Activated B cell treated with CpG ODN at 0.5 μM for 24 hours (primary cell): Measurements from ENCODE around the gene CRHBP. TPM values are rescaled to one million over a fixed set of nuclear protein-coding genes. Genes with fewer than 3 reads are reported as not detected.
"Not testable (repeated sequence)": the region's sequence is repeated elsewhere in the genome, so short reads cannot be mapped to it uniquely, and the experiment has no call there.

Experiments
- ATAC-seq: fragments of 200-7000 bp; cut with Tn5 transposase; one replicate; pipeline ENCODE4 v1.10.0; 2021; ENCODE audit warnings: low read depth, mild to moderate bottlenecking, moderate library complexity
- CTCF ChIA-PET: fragments of 350-600 bp; sonication (Branson Sonifier 250); formaldehyde crosslinking; loops from one replicate; lab custom pipeline; 2021; ENCODE audit warnings: antibody characterized with exemption; lab: Charles Lee
- POLR2A ChIA-PET: fragments of 350-600 bp; sonication (Branson Sonifier 250); formaldehyde crosslinking; loops from one replicate; lab custom pipeline; 2021; ENCODE audit warnings: antibody characterized with exemption; lab: Charles Lee
- DNase-seq: peaks from one replicate; pipeline ENCODE4 v3.0.0; 2022
- H3K27ac Mint-ChIP-seq: one replicate; pipeline ENCODE4 v1.8.0; 2020; ENCODE audit warnings: mixed read lengths
- H3K27me3 Mint-ChIP-seq: one replicate; pipeline ENCODE4 v1.8.0; 2021; ENCODE audit warnings: mixed read lengths
- H3K36me3 Mint-ChIP-seq: one replicate; pipeline ENCODE4 v1.8.0; 2021; ENCODE audit warnings: low read depth, mixed read lengths
- H3K4me1 Mint-ChIP-seq: one replicate; pipeline ENCODE4 v1.8.0; 2021; ENCODE audit warnings: mixed read lengths
- H3K4me3 Mint-ChIP-seq: one replicate; pipeline ENCODE4 v1.8.0; 2020; ENCODE audit warnings: mild to moderate bottlenecking, mixed read lengths
- H3K9me3 Mint-ChIP-seq: one replicate; pipeline ENCODE4 v1.8.0; 2020; ENCODE audit warnings: mixed read lengths
- CTCF ChIP-seq: fragments of 200-600 bp; IDR thresholded peaks from one replicate; pipeline ENCODE4 v1.8.0; 2022; ENCODE audit warnings: antibody characterized with exemption, mild to moderate bottlenecking
- intact Hi-C: fragments of 100-400 bp; cut with micrococcal nuclease; formaldehyde crosslinking; loops from one replicate; pipeline ENCODE4 v1.15.1; 2024
- total RNA-seq: library from RNA; stranded (reverse); gene quantifications from 2 replicates; pipeline ENCODE4 v1.2.3, GENCODE V29; 2022

CRHBP gene
- total RNA-seq, result 0.27 TPM in 1 of 2 replicates, not detected in the other

- Mint-ChIP-seq H3K36me3 (no peaks in the 10 kb centered on the region), H3K4me1 (peaks cover 11% of the 10 kb centered on the region), H3K9me3 (peaks cover 2% of the 10 kb centered on the region), H3K27ac (no peak within 1 kb of the TSS), H3K4me3 (no peak within 1 kb of the TSS), H3K27me3 (peaks cover 33% of the 10 kb centered on the region)
- CTCF ChIA-PET, result no interaction called here
- intact Hi-C loops, result no loop called here
- POLR2A ChIA-PET, result no interaction called here
- DNase-seq (no peak), ATAC-seq (no peak)
- TF ChIP-seq CTCF, result no peak
These were observed at the start of gene CRHBP for GRCh38 chr5:76952795-76953536. Gene CRHBP, plus strand, starts transcription at chr5:76953045. Its CDS starts 90 bp downstream, at chr5:76953135.

GRCh38 chr5:76908166-76908565 lies 44.7 kb upstream of the CRHBP start:
- Mint-ChIP-seq H3K9me3 (peaks cover 2% of the 10 kb centered on the region), H3K4me1 (no peaks in the 10 kb centered on the region), H3K27ac (no peak overlapping the region), H3K36me3 (no peaks in the 10 kb centered on the region), H3K27me3 (no peaks in the 10 kb centered on the region), H3K4me3 (no peak overlapping the region)
- CTCF ChIA-PET, result no interaction called here
- no peak for TF ChIP-seq CTCF
- ATAC-seq, result no peak
- DNase-seq, result no peak
- intact Hi-C loops, result no loop called here
- POLR2A ChIA-PET, result no interaction called here

GRCh38 chr5:76910344-76910933 lies 42.4 kb upstream of the CRHBP start:
- H3K4me3 Mint-ChIP-seq, H3K27me3 Mint-ChIP-seq, ATAC-seq, POLR2A ChIA-PET, intact Hi-C loops, H3K27ac Mint-ChIP-seq, CTCF ChIA-PET, DNase-seq, H3K9me3 Mint-ChIP-seq, H3K4me1 Mint-ChIP-seq, H3K36me3 Mint-ChIP-seq: not testable (repeated sequence)

- H3K4me3 Mint-ChIP-seq, ATAC-seq, H3K9me3 Mint-ChIP-seq, H3K27ac Mint-ChIP-seq, DNase-seq, CTCF ChIA-PET, H3K4me1 Mint-ChIP-seq, intact Hi-C loops, H3K36me3 Mint-ChIP-seq, H3K27me3 Mint-ChIP-seq, POLR2A ChIA-PET: not testable (repeated sequence)
These were observed 38.2 kb upstream of the CRHBP start for GRCh38 chr5:76914671-76915070.

- TF ChIP-seq CTCF, result no peak
- Mint-ChIP-seq H3K4me1 (no peaks in the 10 kb centered on the region), H3K4me3 (no peak overlapping the region), H3K36me3 (peaks cover 4% of the 10 kb centered on the region), H3K9me3 (peaks cover 7% of the 10 kb centered on the region), H3K27ac (no peak overlapping the region), H3K27me3 (no peaks in the 10 kb centered on the region)
- ChIA-PET POLR2A (no interaction called here), CTCF (no interaction called here)
- DNase-seq (no peak), ATAC-seq (no peak)
- intact Hi-C loops, result no loop called here
These were observed 34.3 kb upstream of the CRHBP start for GRCh38 chr5:76918539-76918938.

GRCh38 chr5:76920491-76920890 lies 32.4 kb upstream of the CRHBP start:
- no peak overlapping the region for H3K27ac Mint-ChIP-seq
- DNase-seq (no peak), ATAC-seq (no peak)
- no peak for TF ChIP-seq CTCF
- ChIA-PET CTCF (no interaction called here), POLR2A (no interaction called here)
- no peaks in the 10 kb centered on the region for H3K36me3 Mint-ChIP-seq
- no peak overlapping the region for H3K4me3 Mint-ChIP-seq
- no peaks in the 10 kb centered on the region for H3K4me1 Mint-ChIP-seq
- intact Hi-C loops, result no loop called here
- H3K27me3 Mint-ChIP-seq, result no peaks in the 10 kb centered on the region
- peaks cover 3% of the 10 kb centered on the region for H3K9me3 Mint-ChIP-seq
